IPS-18a (cell line): ENCODE data around the gene FBXO28.

Source experiments
- H3K27ac ChIP-seq: one replicate; pipeline ENCODE4 v1.5.1; 2013; ENCODE audit warnings: low read length
- H3K27me3 ChIP-seq: one replicate; pipeline ENCODE4 v1.6.1; 2013; ENCODE audit warnings: mild to moderate bottlenecking, low read length; ENCODE audit not compliant: control insufficient read depth, insufficient read depth
- H3K36me3 ChIP-seq: one replicate; pipeline ENCODE4 v1.6.1; 2013; ENCODE audit warnings: low read depth, low read length; ENCODE audit not compliant: control insufficient read depth
- H3K4me1 ChIP-seq: one replicate; pipeline ENCODE4 v1.6.1; 2013; ENCODE audit warnings: low read depth, low read length; ENCODE audit not compliant: control insufficient read depth
- H3K4me3 ChIP-seq: one replicate; pipeline ENCODE4 v1.5.1; 2013; ENCODE audit warnings: low read length
- H3K9ac ChIP-seq: one replicate; pipeline ENCODE4 v1.6.1; 2013; ENCODE audit warnings: mild to moderate bottlenecking, low read length, moderate library complexity
- H3K9me3 ChIP-seq: one replicate; pipeline ENCODE4 v1.6.1; 2013; ENCODE audit warnings: low read depth, low read length; ENCODE audit not compliant: control insufficient read depth

FBXO28 gene

DNA sequence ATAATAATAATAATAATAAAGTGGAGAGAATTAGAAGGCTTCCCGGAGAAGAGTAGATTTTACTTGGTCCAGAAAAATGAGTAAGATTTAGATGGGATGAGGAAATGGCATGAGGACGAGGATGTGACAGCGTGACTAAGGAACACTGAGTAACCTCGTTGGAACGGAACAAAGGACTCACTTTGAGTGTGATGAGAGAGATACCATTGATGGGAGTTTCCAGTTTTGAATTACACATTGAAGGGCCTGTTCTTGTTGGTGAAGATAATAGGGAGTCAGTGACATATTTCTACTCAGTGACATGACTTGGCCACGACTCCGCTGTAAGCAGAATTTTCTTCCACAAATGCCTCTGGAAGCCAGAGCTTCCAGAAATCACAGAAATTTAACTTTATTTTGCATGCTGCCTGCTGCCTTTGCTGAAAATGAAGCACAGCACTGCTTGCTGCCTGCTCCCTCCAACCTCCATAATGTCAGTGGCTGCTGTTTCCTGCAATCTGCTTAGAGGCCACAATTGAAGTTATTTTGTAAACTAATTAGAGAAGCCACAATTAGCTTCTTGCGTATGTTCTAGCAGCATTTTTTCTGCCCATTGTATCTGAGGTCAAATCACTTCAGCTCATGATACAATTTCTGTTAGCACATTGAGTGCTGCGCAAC lies 33.7 kb upstream of the FBXO28 start:
- Histone ChIP-seq H3K9ac (no peak overlapping the region), H3K27me3 (no peaks in the 10 kb centered on the region), H3K27ac (no peak overlapping the region), H3K4me1 (no peaks in the 10 kb centered on the region), H3K9me3 (no peaks in the 10 kb centered on the region), H3K36me3 (no peaks in the 10 kb centered on the region), H3K4me3 (no peak overlapping the region)

- H3K9ac ChIP-seq, result no peak overlapping the region
- H3K9me3 ChIP-seq, result no peaks in the 10 kb centered on the region
- H3K36me3 ChIP-seq, result no peaks in the 10 kb centered on the region
- H3K27me3 ChIP-seq, result no peaks in the 10 kb centered on the region
- no peaks in the 10 kb centered on the region for H3K4me1 ChIP-seq
- H3K27ac ChIP-seq, result no peak overlapping the region
- no peak overlapping the region for H3K4me3 ChIP-seq
These were observed 32.3 kb upstream of the FBXO28 start for GRCh38 chr1:224081604-224082003.

DNA sequence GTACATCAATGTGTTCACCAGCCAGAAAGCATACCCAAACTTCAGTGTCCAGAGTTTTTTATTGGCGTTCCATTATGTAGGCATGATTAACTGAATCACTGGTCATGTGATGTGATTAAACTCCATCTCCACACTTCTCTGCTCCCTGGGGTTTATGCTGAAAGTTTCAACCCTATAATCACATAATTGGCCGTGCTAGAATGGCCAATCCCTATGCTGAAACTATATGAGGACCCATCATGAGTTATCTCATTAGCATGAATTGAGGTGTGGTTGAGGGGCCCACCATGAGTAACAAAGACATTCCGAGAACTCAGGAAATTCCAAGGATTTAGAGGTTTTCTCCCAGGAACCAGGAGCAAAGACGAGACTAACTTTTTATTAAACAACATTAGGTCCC lies 31.8 kb upstream of the FBXO28 start:
- Histone ChIP-seq H3K36me3 (no peaks in the 10 kb centered on the region), H3K27me3 (no peaks in the 10 kb centered on the region), H3K9ac (no peak overlapping the region), H3K4me1 (no peaks in the 10 kb centered on the region), H3K9me3 (no peaks in the 10 kb centered on the region), H3K4me3 (no peak overlapping the region), H3K27ac (no peak overlapping the region)

- no peak overlapping the region for H3K9ac ChIP-seq
- no peak overlapping the region for H3K27ac ChIP-seq
- H3K4me1 ChIP-seq, result no peaks in the 10 kb centered on the region
- H3K36me3 ChIP-seq, result no peaks in the 10 kb centered on the region
- no peak overlapping the region for H3K4me3 ChIP-seq
- H3K9me3 ChIP-seq, result no peaks in the 10 kb centered on the region
- H3K27me3 ChIP-seq, result no peaks in the 10 kb centered on the region
These were observed 29.0 kb upstream of the FBXO28 start for GRCh38 chr1:224084867-224085266.

- Histone ChIP-seq H3K4me3 (no peak overlapping the region), H3K9ac (no peak overlapping the region), H3K27me3 (no peaks in the 10 kb centered on the region), H3K36me3 (no peaks in the 10 kb centered on the region), H3K27ac (no peak overlapping the region), H3K9me3 (no peaks in the 10 kb centered on the region), H3K4me1 (no peaks in the 10 kb centered on the region)
These were observed 28.3 kb upstream of the FBXO28 start for GRCh38 chr1:224085421-224086108.

DNA sequence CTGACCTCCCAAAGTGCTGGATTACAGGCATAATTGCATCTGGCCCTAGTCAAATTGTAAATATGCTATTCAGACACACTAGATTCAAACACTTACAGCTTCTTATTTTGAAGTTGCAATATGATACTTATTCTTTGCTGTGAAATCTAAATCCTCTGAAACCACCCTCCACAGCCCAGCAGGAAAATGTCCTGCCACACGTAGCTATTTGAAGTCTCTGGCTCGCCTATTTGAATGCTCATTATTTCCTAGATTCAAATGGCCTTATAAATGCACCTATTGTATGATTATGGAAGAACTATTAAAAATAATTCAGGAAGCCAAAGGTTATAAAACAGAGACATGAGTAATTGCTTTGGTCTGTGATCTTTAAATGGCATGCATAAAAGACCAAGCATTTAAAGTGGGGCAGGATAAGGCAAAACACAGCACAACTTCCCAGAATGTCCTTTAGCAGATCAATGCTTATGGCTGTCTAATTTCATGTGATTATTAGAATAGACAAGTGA lies 26.6 kb upstream of the FBXO28 start:
- no peaks in the 10 kb centered on the region for H3K4me1 ChIP-seq
- H3K27ac ChIP-seq, result no peak overlapping the region
- no peaks in the 10 kb centered on the region for H3K27me3 ChIP-seq
- H3K36me3 ChIP-seq, result no peaks in the 10 kb centered on the region
- no peak overlapping the region for H3K4me3 ChIP-seq
- no peak overlapping the region for H3K9ac ChIP-seq
- no peaks in the 10 kb centered on the region for H3K9me3 ChIP-seq

GRCh38 chr1:224089583-224089982 lies 24.3 kb upstream of the FBXO28 start:
- H3K4me1 ChIP-seq, result no peaks in the 10 kb centered on the region
- no peak overlapping the region for H3K9ac ChIP-seq
- no peaks in the 10 kb centered on the region for H3K36me3 ChIP-seq
- H3K4me3 ChIP-seq, result no peak overlapping the region
- H3K27ac ChIP-seq, result no peak overlapping the region
- H3K9me3 ChIP-seq, result no peaks in the 10 kb centered on the region
- H3K27me3 ChIP-seq, result no peaks in the 10 kb centered on the region

GRCh38 chr1:224090116-224090515 lies 23.8 kb upstream of the FBXO28 start:
- Histone ChIP-seq H3K9ac (no peak overlapping the region), H3K36me3 (no peaks in the 10 kb centered on the region), H3K4me3 (no peak overlapping the region), H3K9me3 (no peaks in the 10 kb centered on the region), H3K27me3 (no peaks in the 10 kb centered on the region), H3K4me1 (no peaks in the 10 kb centered on the region), H3K27ac (no peak overlapping the region)

GRCh38 chr1:224092111-224092510 lies 21.8 kb upstream of the FBXO28 start:
- Histone ChIP-seq H3K4me1 (no peaks in the 10 kb centered on the region), H3K36me3 (no peaks in the 10 kb centered on the region), H3K27ac (no peak overlapping the region), H3K9me3 (no peaks in the 10 kb centered on the region), H3K4me3 (no peak overlapping the region), H3K27me3 (no peaks in the 10 kb centered on the region), H3K9ac (no peak overlapping the region)

DNA sequence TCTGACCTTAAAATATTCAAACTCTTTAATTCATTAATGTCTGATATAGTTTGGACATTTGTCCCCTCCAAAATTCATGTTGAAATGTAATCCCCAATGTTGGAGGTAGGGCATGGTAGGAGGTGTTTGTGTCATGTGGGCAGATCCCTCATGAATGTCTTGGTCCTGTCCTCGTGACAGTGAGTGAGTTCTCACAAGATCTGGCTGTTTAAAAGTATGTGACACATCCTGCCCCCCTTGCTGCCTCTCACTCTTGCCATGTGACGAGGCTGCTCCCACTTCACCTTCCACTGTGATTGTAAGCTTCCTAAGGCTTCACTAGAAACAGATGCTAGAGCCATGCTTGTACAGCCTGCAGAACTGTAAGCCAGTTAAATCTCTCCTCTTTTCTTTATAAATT lies 21.3 kb upstream of the FBXO28 start:
- Histone ChIP-seq H3K9me3 (no peaks in the 10 kb centered on the region), H3K4me1 (no peaks in the 10 kb centered on the region), H3K27ac (no peak overlapping the region), H3K36me3 (no peaks in the 10 kb centered on the region), H3K27me3 (no peaks in the 10 kb centered on the region), H3K4me3 (no peak overlapping the region), H3K9ac (no peak overlapping the region)

DNA sequence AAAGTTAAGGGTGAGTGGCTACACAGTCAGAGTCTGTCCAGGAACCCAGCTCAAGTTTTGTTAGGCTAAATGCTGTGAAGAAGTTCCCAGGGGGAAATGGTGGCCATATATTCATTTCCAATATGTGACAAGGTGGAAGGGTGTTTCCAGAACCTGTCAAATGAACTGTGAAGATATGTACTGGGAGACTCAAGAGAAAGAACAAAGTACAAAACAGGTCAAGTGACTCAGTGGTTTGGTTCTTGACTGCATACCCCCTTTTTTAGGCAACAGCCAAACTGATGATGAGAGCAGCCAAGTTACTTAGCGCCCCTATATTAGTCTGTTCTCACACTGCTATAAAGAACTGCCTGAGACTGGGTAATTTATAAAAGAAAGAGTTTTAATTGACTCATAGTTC lies 18.6 kb upstream of the FBXO28 start:
- H3K36me3 ChIP-seq, result no peaks in the 10 kb centered on the region
- no peak overlapping the region for H3K9ac ChIP-seq
- no peaks in the 10 kb centered on the region for H3K27me3 ChIP-seq
- H3K4me1 ChIP-seq, result no peaks in the 10 kb centered on the region
- H3K27ac ChIP-seq, result no peak overlapping the region
- no peak overlapping the region for H3K4me3 ChIP-seq
- no peaks in the 10 kb centered on the region for H3K9me3 ChIP-seq

DNA sequence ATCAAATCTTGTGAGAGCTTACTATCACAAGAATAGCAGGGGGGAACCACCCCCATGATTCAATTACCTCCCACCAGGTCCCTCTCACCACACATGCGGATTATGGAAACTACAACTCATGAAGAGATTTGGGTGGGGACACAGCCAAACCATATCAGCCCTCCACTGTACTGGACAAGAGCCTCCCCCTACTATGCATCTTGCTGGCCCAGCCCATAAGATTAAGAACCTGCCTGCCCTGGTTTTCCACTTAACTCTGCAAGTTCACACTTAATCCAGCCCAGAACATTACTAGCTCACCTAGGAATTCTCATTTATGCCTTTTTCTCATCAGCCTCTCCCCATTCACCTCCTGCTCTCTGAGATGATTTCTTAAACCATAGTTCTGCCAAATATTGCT lies 18.0 kb upstream of the FBXO28 start:
- Histone ChIP-seq H3K4me1 (no peaks in the 10 kb centered on the region), H3K36me3 (no peaks in the 10 kb centered on the region), H3K27ac (no peak overlapping the region), H3K9me3 (no peaks in the 10 kb centered on the region), H3K4me3 (no peak overlapping the region), H3K27me3 (no peaks in the 10 kb centered on the region), H3K9ac (no peak overlapping the region)
